ENCODE data around the gene SORD. TPM values are rescaled to one million over a fixed set of nuclear protein-coding genes. Genes with fewer than 3 reads are reported as not detected.

SORD gene
- total and polyA plus RNA-seq, 10 of the 15 experiments (the other 5 are each of a cell fraction or from before 2014, with no cell fraction given) = 7.5 to 51.6 (median 40.1) TPM

GRCh38 chr15:45118131-45118588, 95.2 kb downstream of the SORD start (continued):
- TF ChIP-seq CUX1 (IDR thresholded peaks at IDR 0.05; ENCODE audit: insufficient replicate concordance, low read depth, low read length) = no peak
- peak; percentile 50; the same call in 1 of the 2 replicates for TF ChIP-seq FOXM1 (IDR thresholded peaks at IDR 0.05; ENCODE audit: low read depth, low read length)
- TF ChIP-seq MTA2 (IDR thresholded peaks at IDR 0.05; ENCODE audit: low read depth) = no peak
- no peak for TF ChIP-seq ZBTB11 (CRISPR knock-in tag; IDR thresholded peaks at IDR 0.05)
- TF ChIP-seq IRF3 (IDR thresholded peaks at IDR 0.05) = no peak
- no peak for TF ChIP-seq SMAD1 (IDR thresholded peaks at IDR 0.05; ENCODE audit: low read depth, partially characterized antibody)
- peak; percentile 75 for TF ChIP-seq YY1 (IDR thresholded peaks at IDR 0.05; ENCODE audit: low read depth, low read length)
- TF ChIP-seq TCF12 (IDR thresholded peaks at IDR 0.05; ENCODE audit: low read depth, low read length) = no peak
- TF ChIP-seq MAX (IDR thresholded peaks at IDR 0.05; ENCODE audit: low read depth, low read length) = no peak
- no peak for TF ChIP-seq NFIC (IDR thresholded peaks at IDR 0.05; ENCODE audit: low read depth, low read length)
- no peak for TF ChIP-seq E4F1 (IDR thresholded peaks at IDR 0.05; ENCODE audit: borderline replicate concordance, partially characterized antibody)
- no peak for TF ChIP-seq PRDM15 (CRISPR knock-in tag; IDR thresholded peaks at IDR 0.05)

All from GM12878 (cell line).